Activated CD8-positive, alpha-beta memory T cell treated with anti-CD3 and anti-CD28 coated beads for 1 hour (primary cell): ENCODE data around the gene FOXK1.
A peak's percentile ranks its signal among the peaks of the same experiment; 100 is the strongest.

Experiments used
- DNase-seq, 2 donors: peaks; one replicate each; pipeline ENCODE4 v3.0.0-alpha.2; 2020; ENCODE audit warnings: low read depth in 1 of 2; ENCODE audit errors: extremely low read depth in 1 of 2

FOXK1 gene

DNA sequence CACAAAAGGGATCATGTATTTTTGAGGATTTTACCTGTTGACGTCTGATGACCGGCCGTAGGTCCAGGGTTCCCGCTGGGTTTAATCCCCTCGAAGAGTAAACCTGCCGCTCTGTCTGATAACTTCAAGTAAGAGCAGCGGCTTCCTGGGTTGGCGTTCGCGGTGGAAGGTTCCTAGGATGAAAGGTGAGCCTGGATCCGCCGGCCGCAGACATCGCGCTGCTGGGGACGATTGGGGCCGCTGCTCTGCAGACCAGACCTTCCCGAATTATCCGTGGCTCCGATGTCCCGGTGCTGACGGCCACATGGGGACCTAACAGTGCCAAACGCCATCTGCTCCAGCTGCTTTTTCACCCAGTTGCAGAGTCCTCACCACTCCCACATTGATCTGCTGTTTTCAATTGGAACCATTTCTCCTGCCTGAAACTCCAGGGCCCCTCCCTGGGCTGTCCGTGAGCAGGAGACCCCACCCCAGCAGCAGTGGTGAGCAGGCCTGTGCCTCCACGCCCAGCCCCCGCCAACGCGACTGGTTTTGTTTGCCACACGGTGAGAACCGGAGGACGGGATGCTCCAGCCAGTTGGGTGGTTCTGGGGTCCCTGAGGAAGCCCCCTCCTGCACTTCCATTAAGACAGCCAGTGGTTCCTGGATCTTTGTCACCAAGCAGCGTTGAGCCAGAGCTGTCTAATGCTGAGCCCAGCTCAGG, 81.1 kb downstream of the FOXK1 start:
- DNase-seq: no peak

- no peak for DNase-seq
Observed at GRCh38 chr7:4763794-4764185, 81.7 kb downstream of the FOXK1 start.

GRCh38 chr7:4764402-4765007, 82.4 kb downstream of the FOXK1 start:
- no peak for DNase-seq

DNA sequence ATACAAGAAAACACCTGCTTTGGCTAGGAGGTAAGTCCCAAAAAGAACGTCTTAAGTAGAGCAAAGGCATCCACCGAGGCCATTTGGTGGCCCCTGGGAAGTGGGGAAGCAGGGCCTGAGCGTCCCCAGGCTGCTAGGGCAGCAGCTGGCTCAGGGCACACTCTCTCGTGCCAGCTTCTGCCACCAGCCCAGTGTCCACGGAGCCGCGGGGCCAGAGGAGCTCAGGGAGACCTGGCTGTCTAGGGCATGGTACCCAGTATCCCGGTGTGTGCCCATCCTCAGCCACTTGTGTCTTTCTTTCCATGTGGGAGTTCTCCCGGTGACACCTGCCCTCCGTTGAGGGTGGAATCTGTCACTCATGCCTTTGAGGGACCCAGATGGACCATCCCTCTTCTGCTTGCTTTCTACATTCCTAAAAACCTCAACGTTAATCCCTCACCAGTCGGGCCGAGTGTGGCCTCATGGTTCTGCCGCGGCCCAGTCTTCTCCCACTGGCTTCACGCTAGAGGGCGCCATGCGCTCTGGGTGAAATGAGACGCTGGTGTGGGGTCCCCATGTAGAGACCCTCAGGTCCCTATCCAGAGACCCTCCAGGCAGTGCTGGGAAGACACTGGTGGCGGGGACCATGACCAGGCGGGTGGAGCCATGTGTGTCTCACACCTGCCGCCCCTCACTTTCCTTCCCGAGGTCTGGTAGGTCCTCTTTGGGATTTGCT, 83.8 kb downstream of the FOXK1 start:
- no peak for DNase-seq

- no peak for DNase-seq
Observed at GRCh38 chr7:4766666-4767519, 84.8 kb downstream of the FOXK1 start.

DNA sequence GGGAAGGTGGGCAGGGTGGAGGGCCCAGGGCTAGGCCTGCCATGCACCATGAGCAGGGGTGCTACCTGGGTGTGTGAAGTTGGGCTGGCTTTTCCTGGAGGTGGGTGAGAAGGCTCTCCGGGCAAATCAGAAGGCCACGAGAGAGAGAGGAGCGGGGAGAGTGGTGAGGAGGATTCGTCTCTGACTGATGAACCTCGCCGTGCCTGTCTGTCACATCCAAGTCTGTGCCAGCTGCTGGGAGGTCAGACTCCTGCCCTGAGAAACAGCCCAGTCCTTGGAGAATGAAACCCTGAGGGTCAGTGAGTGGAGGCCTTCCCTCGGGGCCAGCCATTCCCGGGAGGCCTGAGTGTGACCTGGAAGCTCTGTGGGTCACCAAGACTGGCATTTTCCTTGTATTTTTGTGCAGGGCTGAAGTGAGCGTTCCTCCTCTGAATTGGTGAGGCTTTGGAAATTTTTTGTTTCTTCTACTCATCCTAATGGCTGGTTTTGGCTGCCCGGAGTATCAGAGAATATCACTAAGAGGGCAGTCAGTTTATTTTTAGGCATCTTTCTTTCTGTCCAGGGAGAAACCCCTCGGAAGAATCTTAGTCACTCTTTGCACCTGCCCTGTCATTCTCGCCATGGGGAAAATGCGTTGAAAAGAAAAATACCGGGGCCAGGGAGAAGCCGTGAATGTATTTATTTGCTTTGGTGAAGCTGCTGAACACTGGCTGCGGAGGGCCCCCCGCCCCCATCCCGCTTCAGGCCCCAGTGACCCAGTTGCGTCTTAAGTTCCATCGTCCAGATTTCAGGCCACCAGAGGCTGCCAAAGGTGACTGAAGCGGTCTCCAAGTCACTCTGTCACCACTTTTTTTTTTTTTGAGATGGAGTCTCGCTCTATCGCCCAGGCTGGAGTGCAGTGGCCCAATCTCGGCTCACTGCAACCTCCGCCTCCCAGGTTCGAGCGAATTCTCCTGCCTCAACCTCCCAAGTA, 86.8 kb downstream of the FOXK1 start:
- DNase-seq: no peak

- no peak for DNase-seq
Observed at GRCh38 chr7:4769761-4770160, 87.7 kb downstream of the FOXK1 start.

DNA sequence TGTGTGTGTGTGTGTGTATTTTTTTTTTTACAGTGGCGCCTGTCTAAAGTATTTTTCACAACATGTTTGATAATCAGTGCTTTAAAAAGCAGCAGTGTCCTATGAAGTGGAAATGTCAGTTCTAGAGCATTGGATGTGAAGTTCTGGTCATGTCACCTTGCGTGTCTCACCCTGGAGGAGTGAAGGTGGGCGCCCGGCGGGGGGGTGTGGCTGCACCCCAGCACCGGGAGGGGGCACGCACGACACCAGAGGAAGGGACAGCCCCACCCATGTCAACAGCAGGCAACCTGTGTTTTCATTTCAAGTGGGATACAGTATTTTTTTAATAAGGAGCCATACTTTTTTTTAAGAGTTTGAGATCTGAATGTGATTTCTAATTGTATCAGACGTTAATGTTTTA, 88.8 kb downstream of the FOXK1 start:
- no peak for DNase-seq

DNA sequence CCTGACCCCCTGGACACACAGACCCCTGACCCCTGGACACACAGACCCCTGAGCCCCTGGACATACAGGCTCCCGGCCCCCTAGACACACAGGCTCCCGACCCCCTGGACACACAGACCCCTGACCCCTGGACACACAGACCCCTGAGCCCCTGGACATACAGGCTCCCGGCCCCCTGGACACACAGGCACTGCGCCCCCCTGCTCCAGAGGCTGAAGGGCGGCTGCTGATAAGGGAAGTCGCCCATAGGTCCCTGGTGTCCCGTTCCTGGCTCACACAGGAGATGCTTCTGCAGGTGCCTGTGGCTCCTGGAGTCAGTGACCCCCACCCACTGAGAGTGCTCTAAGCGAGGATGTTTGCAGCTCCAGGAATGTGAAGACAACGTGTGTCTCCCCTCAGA, 89.6 kb downstream of the FOXK1 start:
- DNase-seq: no peak

DNA sequence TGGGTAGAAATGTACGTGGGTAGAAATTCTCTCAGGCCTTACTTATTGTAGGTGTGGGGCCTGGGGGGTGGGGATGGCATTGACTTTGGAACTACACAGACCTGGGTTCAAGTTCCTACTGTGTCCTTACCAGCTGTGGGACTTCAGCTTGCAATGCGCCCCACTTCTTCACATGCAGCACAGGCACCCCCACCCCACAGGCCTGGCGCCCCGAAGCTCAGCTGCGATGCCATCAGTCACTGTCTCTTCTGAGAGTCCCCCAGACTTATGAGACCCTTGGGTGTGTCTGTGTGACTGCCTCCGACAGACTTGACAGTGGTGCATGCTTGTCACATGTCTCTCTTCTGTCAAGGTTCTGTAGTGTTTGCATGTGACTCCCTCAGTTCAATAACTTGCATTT, 90.2 kb downstream of the FOXK1 start:
- no peak for DNase-seq

GRCh38 chr7:4774007-4774406, 91.9 kb downstream of the FOXK1 start:
- DNase-seq: no peak

DNA sequence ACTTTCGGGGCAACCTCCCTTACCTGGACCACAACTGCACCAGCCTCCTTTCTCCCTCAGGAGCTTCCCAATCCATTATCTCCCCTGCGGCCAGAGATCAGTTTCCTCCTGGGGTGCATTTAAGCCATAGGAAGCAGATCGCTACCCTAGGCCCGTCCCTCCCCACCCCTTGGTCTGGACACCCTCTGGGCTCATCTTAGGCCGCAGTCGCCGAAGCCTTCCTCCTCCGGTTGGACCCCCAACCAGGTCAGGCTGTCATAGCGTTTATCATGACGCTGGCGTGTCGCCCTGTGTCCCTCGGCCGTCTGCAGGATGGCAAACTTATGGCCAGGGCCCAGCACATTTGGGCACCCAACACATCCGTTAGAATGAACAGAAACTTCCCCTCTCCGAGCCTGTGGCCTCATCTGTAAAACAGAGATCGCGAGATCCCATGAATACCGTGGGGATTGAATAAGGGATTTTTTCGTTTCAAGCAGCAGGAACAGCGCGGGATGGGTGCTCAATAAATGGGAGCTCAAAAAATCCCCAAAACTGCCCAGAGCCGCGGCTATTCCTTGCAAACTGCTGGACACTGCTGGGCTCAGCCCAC, 92.7 kb downstream of the FOXK1 start:
- DNase-seq: no peak

GRCh38 chr7:4775250-4775847, 93.3 kb downstream of the FOXK1 start, which contains the start of gene AP5Z1:
TSS of gene AP5Z1 (plus strand) at chr7:4775623. CDS start at chr7:4775716, 93 bp downstream.
- DNase-seq: peak; percentile 82 to 92

DNA sequence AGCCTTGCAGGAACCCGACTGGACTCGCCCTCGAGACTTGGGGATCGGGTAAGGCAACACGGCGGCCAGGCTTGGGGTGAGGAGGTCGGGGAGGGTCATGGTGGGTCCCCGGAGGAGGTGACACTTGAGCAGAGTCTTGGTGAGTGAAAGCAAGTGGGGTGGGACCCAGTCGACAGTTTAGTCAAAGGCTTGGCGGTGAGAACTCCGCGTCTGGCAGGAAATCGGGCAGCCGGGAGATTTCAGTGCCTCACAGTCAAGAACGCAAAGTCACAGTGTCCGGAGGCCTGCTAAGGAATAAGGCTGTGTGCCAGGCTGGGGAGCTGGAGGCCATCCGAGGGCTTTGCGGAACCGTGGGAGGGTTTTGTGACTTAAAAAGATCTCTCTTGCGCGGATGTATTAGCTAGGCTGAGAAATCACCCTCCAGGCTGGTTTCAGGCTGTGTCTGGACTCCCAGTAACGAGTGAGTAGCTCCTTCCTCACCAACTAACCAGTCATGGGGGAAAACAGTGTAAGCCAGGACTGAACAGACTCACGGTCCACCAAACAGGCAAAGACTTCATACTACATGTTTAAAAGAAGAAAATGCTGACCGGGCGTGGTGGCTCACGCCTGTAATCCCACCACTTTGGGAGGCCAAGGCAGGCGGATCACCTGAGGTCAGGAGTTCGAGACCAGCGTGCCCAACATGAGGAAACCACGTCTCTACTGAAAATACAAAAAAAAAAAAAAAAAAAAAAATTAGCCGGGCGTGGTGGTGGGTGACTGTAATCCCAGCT, 93.9 kb downstream of the FOXK1 start:
- peak; percentile 8 to 23 for DNase-seq

DNA sequence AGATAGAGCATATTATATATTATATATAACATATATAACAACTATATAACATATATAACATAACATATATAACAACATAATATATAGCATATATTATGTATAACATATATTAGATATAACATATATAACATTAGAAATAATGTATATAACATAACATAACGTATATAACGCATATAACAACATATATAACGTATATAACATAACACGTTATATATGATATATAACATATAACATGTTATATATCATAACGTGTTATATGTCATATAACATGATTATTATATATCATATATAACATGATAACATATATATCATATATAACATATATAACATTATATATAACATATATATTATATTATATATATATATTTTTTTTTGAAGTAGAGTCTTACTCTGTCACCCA, 97.0 kb downstream of the FOXK1 start:
- DNase-seq: no peak

- no peak for DNase-seq
Observed at GRCh38 chr7:4781366-4782069, 99.4 kb downstream of the FOXK1 start.

DNA sequence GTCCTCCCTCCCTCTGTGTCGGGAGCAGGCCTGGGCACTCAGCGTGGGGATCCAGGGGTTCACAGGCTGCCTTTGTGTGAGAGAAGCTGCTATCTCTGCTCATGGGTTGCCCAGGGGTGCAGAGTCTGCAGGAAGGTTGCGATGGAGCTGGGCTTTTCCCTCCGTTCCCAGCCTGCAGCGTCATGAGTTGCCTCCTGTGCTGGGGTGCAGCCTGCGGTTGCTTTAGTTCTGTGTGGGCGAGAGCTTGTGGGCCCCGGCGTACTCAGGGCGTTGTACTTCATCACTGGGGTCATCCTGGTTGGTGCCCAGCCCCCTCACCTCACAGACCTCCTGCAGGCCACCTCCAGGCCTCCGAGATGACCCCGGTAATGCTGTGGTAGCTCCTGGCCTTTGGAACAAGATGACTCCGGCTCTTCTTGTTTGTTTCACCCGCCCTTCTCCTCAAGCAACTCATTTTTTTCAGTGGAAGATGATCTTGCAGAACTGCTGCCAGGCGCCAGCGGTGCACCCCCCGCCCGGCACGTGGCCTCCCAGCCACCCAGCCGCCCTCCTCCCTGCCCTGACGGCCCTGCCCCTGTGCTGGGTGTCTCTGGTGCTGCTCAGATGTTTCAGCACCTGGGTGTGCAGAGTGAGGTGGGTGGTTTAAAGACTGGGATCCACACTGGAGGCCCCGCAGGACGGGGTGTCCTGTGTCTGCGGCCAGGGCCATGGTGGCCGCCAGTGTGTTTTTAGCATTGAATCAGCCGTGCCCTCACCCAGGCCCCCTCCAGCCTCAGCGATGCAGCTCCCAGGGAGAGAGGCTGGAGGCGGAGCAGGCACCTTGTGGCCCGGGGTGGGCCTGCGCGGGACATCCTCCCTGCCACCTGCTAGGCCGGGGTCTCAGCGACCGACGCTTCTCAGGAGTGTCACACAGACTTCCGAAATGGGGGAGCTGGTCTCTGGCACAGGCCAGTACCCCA, 100.5 kb downstream of the FOXK1 start:
- no peak for DNase-seq
